Measurements from ENCODE around the gene STAB1. TPM values are rescaled to one million over a fixed set of nuclear protein-coding genes. Genes with fewer than 3 reads are reported as not detected.

Gene STAB1
- total and polyA plus RNA-seq, 10 of the 15 experiments (the other 5 are each of a cell fraction or from before 2014, with no cell fraction given): 0.46 TPM; not detected in 9

DNA sequence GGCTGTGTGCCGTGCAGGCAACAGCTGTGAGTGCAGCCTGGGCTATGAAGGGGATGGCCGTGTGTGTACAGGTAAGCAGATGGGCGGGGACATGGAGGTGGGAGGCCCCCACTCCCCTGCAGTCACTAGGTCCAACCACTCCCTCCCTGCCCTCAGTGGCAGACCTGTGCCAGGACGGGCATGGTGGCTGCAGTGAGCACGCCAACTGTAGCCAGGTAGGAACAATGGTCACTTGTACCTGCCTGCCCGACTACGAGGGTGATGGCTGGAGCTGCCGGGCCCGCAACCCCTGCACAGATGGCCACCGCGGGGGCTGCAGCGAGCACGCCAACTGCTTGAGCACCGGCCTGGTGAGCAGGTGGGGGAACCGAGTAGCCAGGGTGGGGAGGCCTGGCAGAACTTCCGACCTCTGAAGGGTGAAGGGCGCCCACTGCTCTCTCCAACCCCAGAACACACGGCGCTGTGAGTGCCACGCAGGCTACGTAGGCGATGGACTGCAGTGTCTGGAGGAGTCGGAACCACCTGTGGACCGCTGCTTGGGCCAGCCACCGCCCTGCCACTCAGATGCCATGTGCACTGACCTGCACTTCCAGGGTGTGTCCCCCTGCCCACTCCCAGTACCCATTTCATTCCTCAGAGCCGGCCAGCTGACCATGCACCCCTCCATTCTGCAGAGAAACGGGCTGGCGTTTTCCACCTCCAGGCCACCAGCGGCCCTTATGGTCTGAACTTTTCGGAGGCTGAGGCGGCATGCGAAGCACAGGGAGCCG lies 26.9 kb downstream of the STAB1 start (continued):
- TF ChIP-seq GABPA (IDR thresholded peaks at IDR 0.05; ENCODE audit: low read depth) (no peak), EED (IDR thresholded peaks at IDR 0.05; ENCODE audit: low read depth) (no peak), GATAD2B (conservative IDR thresholded peaks at IDR 0.05; ENCODE audit: low read depth) (no peak)
- TF ChIP-seq, protein P1, sequence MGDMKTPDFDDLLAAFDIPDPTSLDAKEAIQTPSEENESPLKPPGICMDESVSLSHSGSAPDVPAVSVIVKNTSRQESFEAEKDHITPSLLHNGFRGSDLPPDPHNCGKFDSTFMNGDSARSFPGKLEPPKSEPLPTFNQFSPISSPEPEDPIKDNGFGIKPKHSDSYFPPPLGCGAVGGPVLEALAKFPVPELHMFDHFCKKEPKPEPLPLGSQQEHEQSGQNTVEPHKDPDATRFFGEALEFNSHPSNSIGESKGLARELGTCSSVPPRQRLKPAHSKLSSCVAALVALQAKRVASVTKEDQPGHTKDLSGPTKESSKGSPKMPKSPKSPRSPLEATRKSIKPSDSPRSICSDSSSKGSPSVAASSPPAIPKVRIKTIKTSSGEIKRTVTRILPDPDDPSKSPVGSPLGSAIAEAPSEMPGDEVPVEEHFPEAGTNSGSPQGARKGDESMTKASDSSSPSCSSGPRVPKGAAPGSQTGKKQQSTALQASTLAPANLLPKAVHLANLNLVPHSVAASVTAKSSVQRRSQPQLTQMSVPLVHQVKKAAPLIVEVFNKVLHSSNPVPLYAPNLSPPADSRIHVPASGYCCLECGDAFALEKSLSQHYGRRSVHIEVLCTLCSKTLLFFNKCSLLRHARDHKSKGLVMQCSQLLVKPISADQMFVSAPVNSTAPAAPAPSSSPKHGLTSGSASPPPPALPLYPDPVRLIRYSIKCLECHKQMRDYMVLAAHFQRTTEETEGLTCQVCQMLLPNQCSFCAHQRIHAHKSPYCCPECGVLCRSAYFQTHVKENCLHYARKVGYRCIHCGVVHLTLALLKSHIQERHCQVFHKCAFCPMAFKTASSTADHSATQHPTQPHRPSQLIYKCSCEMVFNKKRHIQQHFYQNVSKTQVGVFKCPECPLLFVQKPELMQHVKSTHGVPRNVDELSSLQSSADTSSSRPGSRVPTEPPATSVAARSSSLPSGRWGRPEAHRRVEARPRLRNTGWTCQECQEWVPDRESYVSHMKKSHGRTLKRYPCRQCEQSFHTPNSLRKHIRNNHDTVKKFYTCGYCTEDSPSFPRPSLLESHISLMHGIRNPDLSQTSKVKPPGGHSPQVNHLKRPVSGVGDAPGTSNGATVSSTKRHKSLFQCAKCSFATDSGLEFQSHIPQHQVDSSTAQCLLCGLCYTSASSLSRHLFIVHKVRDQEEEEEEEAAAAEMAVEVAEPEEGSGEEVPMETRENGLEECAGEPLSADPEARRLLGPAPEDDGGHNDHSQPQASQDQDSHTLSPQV (IDR thresholded peaks at IDR 0.05): no peak

DNA sequence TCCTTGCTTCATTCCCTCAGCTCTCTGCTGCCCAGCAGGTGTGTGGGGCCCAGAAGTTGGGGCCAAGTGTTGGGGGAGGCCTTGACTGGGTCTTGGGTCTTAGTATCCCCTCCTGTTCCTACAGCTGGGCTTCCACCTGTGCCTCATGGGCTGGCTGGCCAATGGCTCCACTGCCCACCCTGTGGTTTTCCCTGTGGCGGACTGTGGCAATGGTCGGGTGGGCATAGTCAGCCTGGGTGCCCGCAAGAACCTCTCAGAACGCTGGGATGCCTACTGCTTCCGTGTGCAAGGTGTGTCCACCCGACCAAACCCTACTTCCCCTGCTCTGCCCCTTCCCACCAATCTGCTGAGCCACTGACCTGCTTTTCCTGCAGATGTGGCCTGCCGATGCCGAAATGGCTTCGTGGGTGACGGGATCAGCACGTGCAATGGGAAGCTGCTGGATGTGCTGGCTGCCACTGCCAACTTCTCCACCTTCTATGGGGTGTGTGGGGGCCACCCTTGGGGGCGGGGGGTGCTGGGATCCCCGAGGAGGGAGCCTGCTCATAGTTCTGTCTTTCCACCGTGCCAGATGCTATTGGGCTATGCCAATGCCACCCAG lies 27.6 kb downstream of the STAB1 start:
- intact Hi-C loops (cut with micrococcal nuclease; ENCODE audit: unreplicated experiment): no loop called here
- SMC1A ChIA-PET (ENCODE audit: uncharacterized antibody, unreplicated experiment): no interaction called here
- in situ Hi-C loops (cut with MboI): no loop called here
- TF ChIP-seq NBN (IDR thresholded peaks at IDR 0.05) (no peak), YY1 (IDR thresholded peaks at IDR 0.05; ENCODE audit: low read depth, low read length) (no peak), SREBF2 (IDR thresholded peaks at IDR 0.05; ENCODE audit: low read length) (no peak), YBX1 (IDR thresholded peaks at IDR 0.05) (no peak), GABPA (IDR thresholded peaks at IDR 0.05; ENCODE audit: low read depth) (no peak)
- TF ChIP-seq, protein P2, sequence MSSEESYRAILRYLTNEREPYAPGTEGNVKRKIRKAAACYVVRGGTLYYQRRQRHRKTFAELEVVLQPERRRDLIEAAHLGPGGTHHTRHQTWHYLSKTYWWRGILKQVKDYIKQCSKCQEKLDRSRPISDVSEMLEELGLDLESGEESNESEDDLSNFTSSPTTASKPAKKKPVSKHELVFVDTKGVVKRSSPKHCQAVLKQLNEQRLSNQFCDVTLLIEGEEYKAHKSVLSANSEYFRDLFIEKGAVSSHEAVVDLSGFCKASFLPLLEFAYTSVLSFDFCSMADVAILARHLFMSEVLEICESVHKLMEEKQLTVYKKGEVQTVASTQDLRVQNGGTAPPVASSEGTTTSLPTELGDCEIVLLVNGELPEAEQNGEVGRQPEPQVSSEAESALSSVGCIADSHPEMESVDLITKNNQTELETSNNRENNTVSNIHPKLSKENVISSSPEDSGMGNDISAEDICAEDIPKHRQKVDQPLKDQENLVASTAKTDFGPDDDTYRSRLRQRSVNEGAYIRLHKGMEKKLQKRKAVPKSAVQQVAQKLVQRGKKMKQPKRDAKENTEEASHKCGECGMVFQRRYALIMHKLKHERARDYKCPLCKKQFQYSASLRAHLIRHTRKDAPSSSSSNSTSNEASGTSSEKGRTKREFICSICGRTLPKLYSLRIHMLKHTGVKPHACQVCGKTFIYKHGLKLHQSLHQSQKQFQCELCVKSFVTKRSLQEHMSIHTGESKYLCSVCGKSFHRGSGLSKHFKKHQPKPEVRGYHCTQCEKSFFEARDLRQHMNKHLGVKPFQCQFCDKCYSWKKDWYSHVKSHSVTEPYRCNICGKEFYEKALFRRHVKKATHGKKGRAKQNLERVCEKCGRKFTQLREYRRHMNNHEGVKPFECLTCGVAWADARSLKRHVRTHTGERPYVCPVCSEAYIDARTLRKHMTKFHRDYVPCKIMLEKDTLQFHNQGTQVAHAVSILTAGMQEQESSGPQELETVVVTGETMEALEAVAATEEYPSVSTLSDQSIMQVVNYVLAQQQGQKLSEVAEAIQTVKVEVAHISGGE (CRISPR knock-in tag; IDR thresholded peaks at IDR 0.05): no peak
- TF ChIP-seq, protein P3, sequence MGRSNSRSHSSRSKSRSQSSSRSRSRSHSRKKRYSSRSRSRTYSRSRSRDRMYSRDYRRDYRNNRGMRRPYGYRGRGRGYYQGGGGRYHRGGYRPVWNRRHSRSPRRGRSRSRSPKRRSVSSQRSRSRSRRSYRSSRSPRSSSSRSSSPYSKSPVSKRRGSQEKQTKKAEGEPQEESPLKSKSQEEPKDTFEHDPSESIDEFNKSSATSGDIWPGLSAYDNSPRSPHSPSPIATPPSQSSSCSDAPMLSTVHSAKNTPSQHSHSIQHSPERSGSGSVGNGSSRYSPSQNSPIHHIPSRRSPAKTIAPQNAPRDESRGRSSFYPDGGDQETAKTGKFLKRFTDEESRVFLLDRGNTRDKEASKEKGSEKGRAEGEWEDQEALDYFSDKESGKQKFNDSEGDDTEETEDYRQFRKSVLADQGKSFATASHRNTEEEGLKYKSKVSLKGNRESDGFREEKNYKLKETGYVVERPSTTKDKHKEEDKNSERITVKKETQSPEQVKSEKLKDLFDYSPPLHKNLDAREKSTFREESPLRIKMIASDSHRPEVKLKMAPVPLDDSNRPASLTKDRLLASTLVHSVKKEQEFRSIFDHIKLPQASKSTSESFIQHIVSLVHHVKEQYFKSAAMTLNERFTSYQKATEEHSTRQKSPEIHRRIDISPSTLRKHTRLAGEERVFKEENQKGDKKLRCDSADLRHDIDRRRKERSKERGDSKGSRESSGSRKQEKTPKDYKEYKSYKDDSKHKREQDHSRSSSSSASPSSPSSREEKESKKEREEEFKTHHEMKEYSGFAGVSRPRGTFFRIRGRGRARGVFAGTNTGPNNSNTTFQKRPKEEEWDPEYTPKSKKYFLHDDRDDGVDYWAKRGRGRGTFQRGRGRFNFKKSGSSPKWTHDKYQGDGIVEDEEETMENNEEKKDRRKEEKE (IDR thresholded peaks at IDR 0.05): no peak

More for the DNA sequence above, 27.6 kb downstream of the STAB1 start:
- H3K36me3 ChIP-seq (ENCODE audit: control insufficient read depth in 2 of 2, insufficient read depth in 2 of 2, low read length in 1 of 2): peaks cover 0 to 9% of the 10 kb centered on the region in 2 experiments; a peak in 2 of 4 replicates
- H3K4me1 ChIP-seq (ENCODE audit: control insufficient read depth, insufficient read depth, low read length): no peaks in the 10 kb centered on the region
- no peak for FAIRE-seq
- ChIA-PET RAD21 (ENCODE audit: unreplicated experiment) (no interaction called here), POLR2A (interaction anchor here (0.6 kb wide), 1 partner anchor 10 kb away, joined by 3 read pairs; no protein-coding TSS in a partner anchor), CTCF (interaction anchor here (0.8 kb wide), 1 partner anchor 16 kb away, joined by 3 read pairs; no protein-coding TSS in a partner anchor)
- ATAC-seq: no peak
- H3K27ac ChIP-seq (ENCODE audit: control insufficient read depth, insufficient read depth): no peak overlapping the region
- no TSS peak for BruUV-seq (replicated peaks)
- no peak overlapping the region for H2AFZ ChIP-seq (ENCODE audit: control insufficient read depth, low read depth, low read length)
- no peaks in the 10 kb centered on the region for H3K79me2 ChIP-seq (ENCODE audit: control insufficient read depth, insufficient read depth, low read length)
- no peaks in the 10 kb centered on the region for H4K20me1 ChIP-seq (ENCODE audit: control insufficient read depth, insufficient read depth)
- DNase-seq (ENCODE audit: low read depth, low spot score): no peak
- H3K4me3 ChIP-seq: no peak overlapping the region
- H3K27me3 ChIP-seq (replicated peaks in 1 of 2; ENCODE audit: control insufficient read depth in 2 of 2, insufficient read depth in 2 of 2, low read length in 1 of 2): no peaks in the 10 kb centered on the region
- no peak overlapping the region for H3K4me2 ChIP-seq (ENCODE audit: control insufficient read depth, insufficient read depth)
- no peaks in the 10 kb centered on the region for H3K9me3 ChIP-seq (replicated peaks; ENCODE audit: control insufficient read depth, insufficient read depth, low read length)
- no peak overlapping the region for H3K9ac ChIP-seq (ENCODE audit: control insufficient read depth, insufficient read depth, low read length)
- 95% methylated on average over 13 of the region's 14 CpGs for WGBS (ENCODE audit: insufficient coverage, insufficient replicate concordance, low lambda C conversion rate, missing lambda C conversion rate)

Measured in GM12878 (cell line).